ENCODE results near the gene THY1.

THY1 gene

DNA sequence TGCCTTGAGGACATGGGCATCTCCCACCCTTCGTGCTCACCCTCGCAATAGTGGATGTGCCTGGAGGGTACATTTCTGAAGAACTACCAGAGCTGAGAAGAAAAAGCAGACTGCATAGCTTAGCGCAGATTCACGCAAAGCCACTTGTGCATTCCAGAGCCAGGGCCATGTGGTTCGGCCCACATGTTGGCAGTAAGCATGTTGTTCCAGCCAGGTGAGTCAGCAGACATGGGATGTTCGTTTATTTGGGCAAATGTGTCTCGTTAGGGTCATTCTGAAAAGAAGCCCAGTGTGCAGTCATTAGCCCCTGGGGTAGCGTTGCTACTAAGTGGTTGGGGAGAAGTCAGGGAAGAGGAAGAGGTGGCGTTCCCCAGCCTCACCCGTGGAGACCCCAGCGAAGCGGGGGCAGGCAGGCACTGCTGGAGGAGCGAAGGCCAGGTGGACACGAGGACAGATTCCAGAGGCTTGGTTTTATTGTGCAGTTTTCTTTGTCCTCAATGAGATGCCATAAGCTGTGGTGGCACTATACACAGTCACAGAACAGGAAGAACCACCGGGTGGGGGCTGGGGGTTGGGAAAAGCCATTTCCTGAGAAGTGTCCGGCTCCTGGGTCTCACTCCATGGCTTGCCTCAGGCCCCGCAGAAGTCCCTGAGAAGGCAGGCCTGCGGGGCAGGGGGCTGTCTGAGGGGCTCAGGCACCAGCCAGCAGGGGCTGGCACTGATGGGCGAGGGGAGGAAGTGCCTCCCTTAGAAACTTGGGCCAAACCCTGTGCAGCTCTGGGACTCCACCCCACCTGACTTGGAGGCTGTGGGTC, 5.0 kb downstream of the THY1 start:
- H3K36me3 ChIP-seq (ENCODE audit: insufficient read depth, low read length) = no peaks in the 10 kb centered on the region
- no peak overlapping the region for H2AFZ ChIP-seq (ENCODE audit: low read length)
- H3K9me3 ChIP-seq (ENCODE audit: low read length) = no peaks in the 10 kb centered on the region
- H3K4me1 ChIP-seq (ENCODE audit: insufficient read depth, low read length, severe bottlenecking) = no peaks in the 10 kb centered on the region
- no peaks in the 10 kb centered on the region for H3K79me2 ChIP-seq (ENCODE audit: insufficient read depth, low read length)
- TF ChIP-seq EZH2 (IDR thresholded peaks at IDR 0.05; ENCODE audit: borderline replicate concordance, low read length) = no peak
- TF ChIP-seq, protein P1, sequence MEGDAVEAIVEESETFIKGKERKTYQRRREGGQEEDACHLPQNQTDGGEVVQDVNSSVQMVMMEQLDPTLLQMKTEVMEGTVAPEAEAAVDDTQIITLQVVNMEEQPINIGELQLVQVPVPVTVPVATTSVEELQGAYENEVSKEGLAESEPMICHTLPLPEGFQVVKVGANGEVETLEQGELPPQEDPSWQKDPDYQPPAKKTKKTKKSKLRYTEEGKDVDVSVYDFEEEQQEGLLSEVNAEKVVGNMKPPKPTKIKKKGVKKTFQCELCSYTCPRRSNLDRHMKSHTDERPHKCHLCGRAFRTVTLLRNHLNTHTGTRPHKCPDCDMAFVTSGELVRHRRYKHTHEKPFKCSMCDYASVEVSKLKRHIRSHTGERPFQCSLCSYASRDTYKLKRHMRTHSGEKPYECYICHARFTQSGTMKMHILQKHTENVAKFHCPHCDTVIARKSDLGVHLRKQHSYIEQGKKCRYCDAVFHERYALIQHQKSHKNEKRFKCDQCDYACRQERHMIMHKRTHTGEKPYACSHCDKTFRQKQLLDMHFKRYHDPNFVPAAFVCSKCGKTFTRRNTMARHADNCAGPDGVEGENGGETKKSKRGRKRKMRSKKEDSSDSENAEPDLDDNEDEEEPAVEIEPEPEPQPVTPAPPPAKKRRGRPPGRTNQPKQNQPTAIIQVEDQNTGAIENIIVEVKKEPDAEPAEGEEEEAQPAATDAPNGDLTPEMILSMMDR (IDR thresholded peaks at IDR 0.05; ENCODE audit: low read length) = no peak
- H3K4me2 ChIP-seq (ENCODE audit: low read length) = no peak overlapping the region
- H3K9ac ChIP-seq (ENCODE audit: low read length) = no peak overlapping the region
- no peaks in the 10 kb centered on the region for H3K9me2 ChIP-seq (ENCODE audit: low read depth, low read length)
- H3F3A ChIP-seq (ENCODE audit: insufficient read depth, low read length) = no peaks in the 10 kb centered on the region
- no peaks in the 10 kb centered on the region for H4K20me1 ChIP-seq (ENCODE audit: insufficient read depth, low read length)
- no peak overlapping the region for H3K27ac ChIP-seq (ENCODE audit: low read depth, low read length, poor library complexity, severe bottlenecking)
- no peak overlapping the region for H3K4me3 ChIP-seq (ENCODE audit: low read depth, low read length, poor library complexity, severe bottlenecking)
- H3K27me3 ChIP-seq (ENCODE audit: insufficient read depth, low read length) = no peaks in the 10 kb centered on the region

DNA sequence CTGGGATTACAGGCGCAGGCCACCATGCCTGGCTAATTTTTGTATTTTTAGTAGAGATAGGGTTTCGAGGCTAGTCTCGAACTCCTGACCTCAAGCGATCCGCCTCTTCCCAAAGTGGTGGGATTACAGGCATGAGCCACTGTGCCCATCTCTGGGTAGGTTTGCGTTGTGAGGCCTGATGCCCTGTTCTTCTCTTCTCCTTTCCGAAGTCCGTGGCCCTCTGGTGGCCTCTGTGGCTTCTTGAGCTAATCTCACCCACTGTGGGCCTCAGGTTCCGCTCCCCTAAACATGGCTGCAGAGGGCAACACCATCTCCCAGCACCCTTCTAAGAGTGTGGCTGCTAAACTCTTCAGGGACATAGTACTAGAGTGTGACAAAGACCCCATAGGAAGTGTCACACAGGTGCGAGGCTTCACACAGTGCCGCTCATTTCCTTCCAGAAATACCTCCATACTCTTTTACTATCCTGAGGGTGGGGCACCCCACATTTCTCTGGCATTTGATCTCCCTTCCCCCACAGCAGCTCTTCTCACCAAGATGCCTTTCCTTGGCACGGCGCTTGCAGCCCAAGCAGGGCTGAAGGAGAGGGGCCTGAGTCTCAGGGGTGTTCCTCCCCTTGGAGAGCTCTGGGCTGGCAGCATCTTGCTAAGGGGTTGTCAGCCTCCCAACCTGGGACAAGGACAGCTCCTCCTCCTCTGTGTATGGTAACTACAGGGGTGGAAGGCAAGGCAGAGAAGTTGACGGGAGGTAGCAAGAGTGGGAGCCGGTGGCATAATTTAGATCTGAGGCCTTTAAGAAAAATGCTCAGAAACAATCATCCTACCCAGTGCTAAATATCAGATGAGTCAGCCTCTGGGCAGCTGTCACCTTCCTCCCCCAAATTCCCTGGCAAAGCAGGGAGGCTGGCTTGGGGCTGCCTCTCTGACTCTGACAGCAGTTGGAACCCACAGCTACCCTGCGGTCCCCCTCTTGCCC, 6.1 kb downstream of the THY1 start:
- Histone ChIP-seq H3K27ac (ENCODE audit: low read depth, low read length, poor library complexity, severe bottlenecking) (no peak overlapping the region), H3K27me3 (ENCODE audit: insufficient read depth, low read length) (no peaks in the 10 kb centered on the region), H3K9me2 (ENCODE audit: low read depth, low read length) (no peaks in the 10 kb centered on the region), H3K4me2 (ENCODE audit: low read length) (no peak overlapping the region), H4K20me1 (ENCODE audit: insufficient read depth, low read length) (no peaks in the 10 kb centered on the region), H2AFZ (ENCODE audit: low read length) (no peak overlapping the region), H3K36me3 (ENCODE audit: insufficient read depth, low read length) (no peaks in the 10 kb centered on the region), H3K9me3 (ENCODE audit: low read length) (no peaks in the 10 kb centered on the region), H3K79me2 (ENCODE audit: insufficient read depth, low read length) (no peaks in the 10 kb centered on the region), H3F3A (ENCODE audit: insufficient read depth, low read length) (no peaks in the 10 kb centered on the region), H3K4me3 (ENCODE audit: low read depth, low read length, poor library complexity, severe bottlenecking) (no peak overlapping the region), H3K4me1 (ENCODE audit: insufficient read depth, low read length, severe bottlenecking) (no peaks in the 10 kb centered on the region), H3K9ac (ENCODE audit: low read length) (no peak overlapping the region)
- TF ChIP-seq, protein P1 (IDR thresholded peaks at IDR 0.05; ENCODE audit: low read length) = no peak
- no peak for TF ChIP-seq EZH2 (IDR thresholded peaks at IDR 0.05; ENCODE audit: borderline replicate concordance, low read length)

DNA sequence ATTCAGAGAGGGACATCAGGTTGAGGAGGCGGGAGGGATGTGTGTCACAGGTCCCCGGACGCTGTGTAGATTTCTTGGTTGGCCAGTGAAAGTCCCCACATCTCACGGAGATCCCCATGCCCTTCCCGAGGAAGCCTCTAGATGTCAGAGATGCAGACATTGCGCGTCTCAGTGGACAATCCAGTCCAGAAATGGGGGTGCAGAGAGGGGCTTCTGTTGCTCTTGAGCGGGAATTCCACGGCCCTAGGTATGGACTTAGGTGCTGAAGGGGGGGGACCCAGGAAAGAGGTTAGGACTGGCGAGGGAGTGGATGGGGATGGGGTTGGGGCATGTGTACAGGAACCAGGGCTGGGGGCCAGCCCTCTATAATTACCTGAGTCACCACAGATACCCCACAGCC, 7.0 kb downstream of the THY1 start:
- no peaks in the 10 kb centered on the region for H3F3A ChIP-seq (ENCODE audit: insufficient read depth, low read length)
- no peak overlapping the region for H3K4me2 ChIP-seq (ENCODE audit: low read length)
- H3K4me1 ChIP-seq (ENCODE audit: insufficient read depth, low read length, severe bottlenecking) = no peaks in the 10 kb centered on the region
- H3K36me3 ChIP-seq (ENCODE audit: insufficient read depth, low read length) = no peaks in the 10 kb centered on the region
- no peaks in the 10 kb centered on the region for H4K20me1 ChIP-seq (ENCODE audit: insufficient read depth, low read length)
- no peak overlapping the region for H3K9ac ChIP-seq (ENCODE audit: low read length)
- no peaks in the 10 kb centered on the region for H3K9me3 ChIP-seq (ENCODE audit: low read length)
- H3K27ac ChIP-seq (ENCODE audit: low read depth, low read length, poor library complexity, severe bottlenecking) = no peak overlapping the region
- H2AFZ ChIP-seq (ENCODE audit: low read length) = no peak overlapping the region
- no peaks in the 10 kb centered on the region for H3K27me3 ChIP-seq (ENCODE audit: insufficient read depth, low read length)
- no peaks in the 10 kb centered on the region for H3K9me2 ChIP-seq (ENCODE audit: low read depth, low read length)
- TF ChIP-seq, protein P1 (IDR thresholded peaks at IDR 0.05; ENCODE audit: low read length) = no peak
- no peak for TF ChIP-seq EZH2 (IDR thresholded peaks at IDR 0.05; ENCODE audit: borderline replicate concordance, low read length)
- no peaks in the 10 kb centered on the region for H3K79me2 ChIP-seq (ENCODE audit: insufficient read depth, low read length)
- H3K4me3 ChIP-seq (ENCODE audit: low read depth, low read length, poor library complexity, severe bottlenecking) = no peak overlapping the region

All from OCI-LY1 (cell line).